ENCODE data around the gene EN1. TPM values are rescaled to one million over a fixed set of nuclear protein-coding genes. Genes with fewer than 3 reads are reported as not detected.

EN1 gene
- total RNA-seq, 1 donor from 2014 or later: 1.2 TPM

- no peak for DNase-seq (ENCODE audit: low spot score)
Measured at GRCh38 chr2:118822572-118822971, 24.9 kb downstream of the EN1 start.

- no peak for DNase-seq (ENCODE audit: low spot score)
Measured at GRCh38 chr2:118822015-118822414, 25.4 kb downstream of the EN1 start.

GRCh38 chr2:118817469-118817868 lies 30.0 kb downstream of the EN1 start:
- no peak for DNase-seq (ENCODE audit: low spot score)

- no peak for DNase-seq (ENCODE audit: low spot score)
Measured at GRCh38 chr2:118816669-118817068, 30.8 kb downstream of the EN1 start.

GRCh38 chr2:118815731-118816130 lies 31.7 kb downstream of the EN1 start:
- no peak for DNase-seq (ENCODE audit: low spot score)

- no peak for DNase-seq (ENCODE audit: low spot score)
Measured at GRCh38 chr2:118815314-118815713, 32.1 kb downstream of the EN1 start.

GRCh38 chr2:118814368-118814767 lies 33.1 kb downstream of the EN1 start:
- no peak for DNase-seq (ENCODE audit: low spot score)

GRCh38 chr2:118813601-118814339 lies 33.7 kb downstream of the EN1 start:
- DNase-seq (ENCODE audit: low spot score): no peak

GRCh38 chr2:118813111-118813510 lies 34.3 kb downstream of the EN1 start:
- DNase-seq (ENCODE audit: low spot score): no peak

GRCh38 chr2:118812552-118812951 lies 34.9 kb downstream of the EN1 start:
- DNase-seq (ENCODE audit: low spot score): no peak

- DNase-seq (ENCODE audit: low spot score): no peak
Measured at GRCh38 chr2:118811514-118812115, 35.8 kb downstream of the EN1 start.

GRCh38 chr2:118810766-118811165 lies 36.7 kb downstream of the EN1 start:
- no peak for DNase-seq (ENCODE audit: low spot score)

- no peak for DNase-seq (ENCODE audit: low spot score)
Measured at GRCh38 chr2:118808429-118808809, 39.0 kb downstream of the EN1 start.

- DNase-seq (ENCODE audit: low spot score): no peak
Measured at GRCh38 chr2:118807668-118808428, 39.6 kb downstream of the EN1 start.

- DNase-seq (ENCODE audit: low spot score): no peak
Measured at GRCh38 chr2:118806797-118807667, 40.4 kb downstream of the EN1 start.

- no peak for DNase-seq (ENCODE audit: low spot score)
Measured at GRCh38 chr2:118805064-118805690, 42.3 kb downstream of the EN1 start.

GRCh38 chr2:118803012-118803411 lies 44.4 kb downstream of the EN1 start:
- no peak for DNase-seq (ENCODE audit: low spot score)

GRCh38 chr2:118801151-118801550 lies 46.3 kb downstream of the EN1 start:
- no peak for DNase-seq (ENCODE audit: low spot score)

- no peak for DNase-seq (ENCODE audit: low spot score)
Measured at GRCh38 chr2:118800736-118801135, 46.7 kb downstream of the EN1 start.

- no peak for DNase-seq (ENCODE audit: low spot score)
Measured at GRCh38 chr2:118794546-118794945, 52.9 kb downstream of the EN1 start.

Data from umbilical cord (tissue), 2 donors.